GM12878 (cell line): Measurements from ENCODE around the gene TYW3.

Source experiments
- BACH1 ChIP-seq: fragments of 450-650 bp; IDR thresholded peaks from 2 replicates; pipeline ENCODE4 v1.6.1; 2017; ENCODE audit warnings: mild to moderate bottlenecking, borderline replicate concordance
- CBFB ChIP-seq: IDR thresholded peaks from 2 replicates; pipeline ENCODE4 v1.6.1; 2016; ENCODE audit warnings: antibody characterized with exemption, low read depth
- EED ChIP-seq: sonication (generic); IDR thresholded peaks from 2 replicates; pipeline ENCODE4 v1.6.1; 2016; ENCODE audit warnings: antibody characterized with exemption, low read depth
- EZH2 ChIP-seq: IDR thresholded peaks from 2 replicates; pipeline ENCODE4 v1.6.1; 2012; ENCODE audit warnings: low read depth, mild to moderate bottlenecking, control low read depth, inconsistent platforms, low read length, borderline replicate concordance; ENCODE audit not compliant: control insufficient read depth
- FOXK2 ChIP-seq: fragments of 450-650 bp; IDR thresholded peaks from 2 replicates; pipeline ENCODE4 v1.6.1; 2017; ENCODE audit warnings: mild to moderate bottlenecking, moderate library complexity
- NBN ChIP-seq: fragments of 450-650 bp; IDR thresholded peaks from 2 replicates; pipeline ENCODE4 v1.6.1; 2016
- NRF1 ChIP-seq: conservative IDR thresholded peaks from 2 replicates; pipeline ENCODE4 v1.6.1; 2011; ENCODE audit warnings: mild to moderate bottlenecking, low read depth, low read length, improper control_type of control experiment
- POLR2A ChIP-seq: IDR thresholded peaks from 2 replicates; pipeline ENCODE4 v1.6.1; 2011; ENCODE audit warnings: low read depth, mild to moderate bottlenecking, low read length
- SRF ChIP-seq, 2 experiments: IDR thresholded peaks; 2 replicates each; pipeline ENCODE4 v1.6.1; 2011; ENCODE audit warnings: low read depth in 2 of 2, low read length in 2 of 2, mild to moderate bottlenecking in 1 of 2, moderate library complexity in 1 of 2
- TF ChIP-seq, protein P1 (sequence below), 3 experiments: IDR thresholded peaks in 2 of 3; conservative IDR thresholded peaks in 1 of 3; 2 replicates each; pipeline ENCODE4 v1.5.1; 2011; ENCODE audit warnings: low read depth in 3 of 3, low read length in 3 of 3, mild to moderate bottlenecking in 3 of 3, control low read depth in 2 of 3, moderate library complexity in 2 of 3, inconsistent platforms in 1 of 3, mixed read lengths in 1 of 3; ENCODE audit not compliant: control insufficient read depth in 2 of 3, insufficient read depth in 1 of 3; ENCODE audit errors: extremely low read depth in 1 of 3
- TF ChIP-seq, protein P2 (sequence below): fragments of 450-650 bp; formaldehyde crosslinking; IDR thresholded peaks from 2 replicates; pipeline ENCODE4 v1.4.0; 2020; ENCODE audit warnings: mild to moderate bottlenecking, moderate library complexity
- TF ChIP-seq, protein P3 (sequence below): IDR thresholded peaks from 2 replicates; pipeline ENCODE4 v1.6.1; 2011; ENCODE audit warnings: mild to moderate bottlenecking, low read depth, low read length, moderate library complexity; ENCODE audit not compliant: insufficient replicate concordance
- TF ChIP-seq, protein P4 (sequence below): IDR thresholded peaks from 2 replicates; pipeline ENCODE4 v1.6.1; 2012; ENCODE audit warnings: low read depth, low read length, improper control_type of control experiment

DNA sequence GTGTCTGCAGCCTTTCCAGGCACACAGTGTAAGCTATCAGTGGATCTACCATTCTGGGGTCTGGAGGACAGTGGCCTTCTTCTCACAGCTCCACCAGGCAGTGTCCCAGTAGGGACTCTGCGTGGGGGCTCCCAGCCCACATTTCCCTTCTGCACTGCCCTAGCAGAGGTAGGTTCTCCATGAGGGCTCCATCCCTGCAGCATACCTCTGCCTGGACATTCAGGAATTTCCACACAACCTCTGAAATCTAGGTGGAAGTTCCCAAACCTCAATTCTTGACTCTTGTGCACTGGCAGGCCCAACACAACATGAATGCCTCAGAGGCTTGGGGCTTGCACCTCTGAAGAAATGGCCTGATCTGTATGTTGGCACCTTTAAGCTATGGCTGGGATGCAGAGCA lies 6.9 kb upstream of the TYW3 start:
- no peak for TF ChIP-seq NRF1
- no peak for TF ChIP-seq FOXK2
- no peak for TF ChIP-seq NBN
- TF ChIP-seq, protein P1, sequence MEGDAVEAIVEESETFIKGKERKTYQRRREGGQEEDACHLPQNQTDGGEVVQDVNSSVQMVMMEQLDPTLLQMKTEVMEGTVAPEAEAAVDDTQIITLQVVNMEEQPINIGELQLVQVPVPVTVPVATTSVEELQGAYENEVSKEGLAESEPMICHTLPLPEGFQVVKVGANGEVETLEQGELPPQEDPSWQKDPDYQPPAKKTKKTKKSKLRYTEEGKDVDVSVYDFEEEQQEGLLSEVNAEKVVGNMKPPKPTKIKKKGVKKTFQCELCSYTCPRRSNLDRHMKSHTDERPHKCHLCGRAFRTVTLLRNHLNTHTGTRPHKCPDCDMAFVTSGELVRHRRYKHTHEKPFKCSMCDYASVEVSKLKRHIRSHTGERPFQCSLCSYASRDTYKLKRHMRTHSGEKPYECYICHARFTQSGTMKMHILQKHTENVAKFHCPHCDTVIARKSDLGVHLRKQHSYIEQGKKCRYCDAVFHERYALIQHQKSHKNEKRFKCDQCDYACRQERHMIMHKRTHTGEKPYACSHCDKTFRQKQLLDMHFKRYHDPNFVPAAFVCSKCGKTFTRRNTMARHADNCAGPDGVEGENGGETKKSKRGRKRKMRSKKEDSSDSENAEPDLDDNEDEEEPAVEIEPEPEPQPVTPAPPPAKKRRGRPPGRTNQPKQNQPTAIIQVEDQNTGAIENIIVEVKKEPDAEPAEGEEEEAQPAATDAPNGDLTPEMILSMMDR (IDR thresholded peaks at IDR 0.05 in 2 of 3, conservative IDR thresholded peaks at IDR 0.05 in 1 of 3; ENCODE audit: control insufficient read depth in 2 of 3, extremely low read depth in 1 of 3, insufficient read depth in 1 of 3, low read depth in 3 of 3, low read length in 3 of 3): no peak
- TF ChIP-seq, protein P2, sequence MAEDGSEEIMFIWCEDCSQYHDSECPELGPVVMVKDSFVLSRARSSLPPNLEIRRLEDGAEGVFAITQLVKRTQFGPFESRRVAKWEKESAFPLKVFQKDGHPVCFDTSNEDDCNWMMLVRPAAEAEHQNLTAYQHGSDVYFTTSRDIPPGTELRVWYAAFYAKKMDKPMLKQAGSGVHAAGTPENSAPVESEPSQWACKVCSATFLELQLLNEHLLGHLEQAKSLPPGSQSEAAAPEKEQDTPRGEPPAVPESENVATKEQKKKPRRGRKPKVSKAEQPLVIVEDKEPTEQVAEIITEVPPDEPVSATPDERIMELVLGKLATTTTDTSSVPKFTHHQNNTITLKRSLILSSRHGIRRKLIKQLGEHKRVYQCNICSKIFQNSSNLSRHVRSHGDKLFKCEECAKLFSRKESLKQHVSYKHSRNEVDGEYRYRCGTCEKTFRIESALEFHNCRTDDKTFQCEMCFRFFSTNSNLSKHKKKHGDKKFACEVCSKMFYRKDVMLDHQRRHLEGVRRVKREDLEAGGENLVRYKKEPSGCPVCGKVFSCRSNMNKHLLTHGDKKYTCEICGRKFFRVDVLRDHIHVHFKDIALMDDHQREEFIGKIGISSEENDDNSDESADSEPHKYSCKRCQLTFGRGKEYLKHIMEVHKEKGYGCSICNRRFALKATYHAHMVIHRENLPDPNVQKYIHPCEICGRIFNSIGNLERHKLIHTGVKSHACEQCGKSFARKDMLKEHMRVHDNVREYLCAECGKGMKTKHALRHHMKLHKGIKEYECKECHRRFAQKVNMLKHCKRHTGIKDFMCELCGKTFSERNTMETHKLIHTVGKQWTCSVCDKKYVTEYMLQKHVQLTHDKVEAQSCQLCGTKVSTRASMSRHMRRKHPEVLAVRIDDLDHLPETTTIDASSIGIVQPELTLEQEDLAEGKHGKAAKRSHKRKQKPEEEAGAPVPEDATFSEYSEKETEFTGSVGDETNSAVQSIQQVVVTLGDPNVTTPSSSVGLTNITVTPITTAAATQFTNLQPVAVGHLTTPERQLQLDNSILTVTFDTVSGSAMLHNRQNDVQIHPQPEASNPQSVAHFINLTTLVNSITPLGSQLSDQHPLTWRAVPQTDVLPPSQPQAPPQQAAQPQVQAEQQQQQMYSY (CRISPR knock-in tag): no peak
- TF ChIP-seq BACH1: no peak
- TF ChIP-seq CBFB: no peak
- no peak for TF ChIP-seq EZH2
- TF ChIP-seq EED: no peak
- TF ChIP-seq POLR2A: no peak
- TF ChIP-seq, protein P3, sequence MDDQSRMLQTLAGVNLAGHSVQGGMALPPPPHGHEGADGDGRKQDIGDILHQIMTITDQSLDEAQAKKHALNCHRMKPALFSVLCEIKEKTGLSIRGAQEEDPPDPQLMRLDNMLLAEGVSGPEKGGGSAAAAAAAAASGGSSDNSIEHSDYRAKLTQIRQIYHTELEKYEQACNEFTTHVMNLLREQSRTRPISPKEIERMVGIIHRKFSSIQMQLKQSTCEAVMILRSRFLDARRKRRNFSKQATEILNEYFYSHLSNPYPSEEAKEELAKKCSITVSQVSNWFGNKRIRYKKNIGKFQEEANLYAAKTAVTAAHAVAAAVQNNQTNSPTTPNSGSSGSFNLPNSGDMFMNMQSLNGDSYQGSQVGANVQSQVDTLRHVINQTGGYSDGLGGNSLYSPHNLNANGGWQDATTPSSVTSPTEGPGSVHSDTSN: no peak
- no peak for TF ChIP-seq SRF (IDR thresholded peaks at IDR 0.05; ENCODE audit: low read depth in 2 of 2, low read length in 2 of 2)
- TF ChIP-seq, protein P4, sequence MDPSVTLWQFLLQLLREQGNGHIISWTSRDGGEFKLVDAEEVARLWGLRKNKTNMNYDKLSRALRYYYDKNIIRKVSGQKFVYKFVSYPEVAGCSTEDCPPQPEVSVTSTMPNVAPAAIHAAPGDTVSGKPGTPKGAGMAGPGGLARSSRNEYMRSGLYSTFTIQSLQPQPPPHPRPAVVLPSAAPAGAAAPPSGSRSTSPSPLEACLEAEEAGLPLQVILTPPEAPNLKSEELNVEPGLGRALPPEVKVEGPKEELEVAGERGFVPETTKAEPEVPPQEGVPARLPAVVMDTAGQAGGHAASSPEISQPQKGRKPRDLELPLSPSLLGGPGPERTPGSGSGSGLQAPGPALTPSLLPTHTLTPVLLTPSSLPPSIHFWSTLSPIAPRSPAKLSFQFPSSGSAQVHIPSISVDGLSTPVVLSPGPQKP: no peak
